ENCODE data around the gene SEPTIN5.
"Not testable (repeated sequence)": the region's sequence is repeated elsewhere in the genome, so short reads cannot be mapped to it uniquely, and the experiment has no call there.

The SEPTIN5 gene

GRCh38 chr22:19720150-19720827 is 6.0 kb downstream of the SEPTIN5 start:
- DNase-seq (ENCODE audit: low read depth in 2 of 2): no peak

- no peak for DNase-seq (ENCODE audit: low read depth in 2 of 2)
Observed at GRCh38 chr22:19720999-19721329, 6.7 kb downstream of the SEPTIN5 start.

GRCh38 chr22:19721330-19722177 is 7.3 kb downstream of the SEPTIN5 start:
- no peak for DNase-seq (ENCODE audit: low read depth in 2 of 2)

- DNase-seq (ENCODE audit: low read depth in 2 of 2): no peak
Observed at GRCh38 chr22:19722178-19722981, 8.1 kb downstream of the SEPTIN5 start.

- DNase-seq (ENCODE audit: low read depth in 2 of 2): no peak
Observed at GRCh38 chr22:19722982-19723231, 8.6 kb downstream of the SEPTIN5 start.

GRCh38 chr22:19723232-19723982 is 9.1 kb downstream of the SEPTIN5 start, which contains the start of gene GP1BB:
Gene GP1BB, plus strand, starts transcription at chr22:19723539. Its CDS starts 31 bp downstream, at chr22:19723570.
- no peak for DNase-seq (ENCODE audit: low read depth in 2 of 2)

- no peak for DNase-seq (ENCODE audit: low read depth in 2 of 2)
Observed at GRCh38 chr22:19723983-19724827, 9.9 kb downstream of the SEPTIN5 start.

GRCh38 chr22:19724927-19725661 is 10.8 kb downstream of the SEPTIN5 start:
- DNase-seq (ENCODE audit: low read depth in 2 of 2): no peak

- not testable (repeated sequence) for DNase-seq (ENCODE audit: low read depth in 2 of 2)
Observed at GRCh38 chr22:19726064-19726788, 11.9 kb downstream of the SEPTIN5 start.

- DNase-seq (ENCODE audit: low read depth in 2 of 2): no peak
Observed at GRCh38 chr22:19727310-19728150, 13.2 kb downstream of the SEPTIN5 start.

GRCh38 chr22:19728271-19728670 is 14.0 kb downstream of the SEPTIN5 start:
- DNase-seq (ENCODE audit: low read depth in 2 of 2): no peak

- no peak for DNase-seq (ENCODE audit: low read depth in 2 of 2)
Observed at GRCh38 chr22:19728836-19729235, 14.5 kb downstream of the SEPTIN5 start.

GRCh38 chr22:19729507-19729906 is 15.2 kb downstream of the SEPTIN5 start:
- no peak for DNase-seq (ENCODE audit: low read depth in 2 of 2)

- DNase-seq (ENCODE audit: low read depth in 2 of 2): no peak
Observed at GRCh38 chr22:19730198-19730597, 15.9 kb downstream of the SEPTIN5 start.

GRCh38 chr22:19730655-19731360 is 16.5 kb downstream of the SEPTIN5 start:
- DNase-seq (ENCODE audit: low read depth in 2 of 2): peak; percentile 73 to 87

GRCh38 chr22:19731361-19732135 is 17.2 kb downstream of the SEPTIN5 start:
- DNase-seq (ENCODE audit: low read depth in 2 of 2): no peak

All from stimulated activated CD8-positive, alpha-beta memory T cell treated with anti-CD3 and anti-CD28 coated beads, Interleukin-7, amount 100 ng/mL, for 1 hour (primary cell).